T-helper 1 cell treated with Interleukin-12 subunit alpha and Interleukin-12 subunit beta and Interleukin-4 antibody, amounts not matched to agents 30 μg/mL and 1 μg/mL, for 36 hours (primary cell): ENCODE data around the gene ISYNA1.

Source experiments
- H3K27ac Mint-ChIP-seq: one replicate; pipeline ENCODE4 v1.8.0; 2021; ENCODE audit warnings: mild to moderate bottlenecking, mixed read lengths
- H3K27me3 Mint-ChIP-seq: one replicate; pipeline ENCODE4 v1.8.0; 2021; ENCODE audit warnings: low read depth, mixed read lengths
- H3K36me3 Mint-ChIP-seq: one replicate; pipeline ENCODE4 v1.8.0; 2021; ENCODE audit warnings: low read depth, mixed read lengths
- H3K4me1 Mint-ChIP-seq: one replicate; pipeline ENCODE4 v1.8.0; 2021; ENCODE audit warnings: low read depth, mixed read lengths
- H3K4me3 Mint-ChIP-seq: one replicate; pipeline ENCODE4 v1.8.0; 2021; ENCODE audit warnings: mild to moderate bottlenecking, moderate library complexity, mixed read lengths
- H3K9me3 Mint-ChIP-seq: one replicate; pipeline ENCODE4 v1.8.0; 2021; ENCODE audit warnings: mixed read lengths

Gene ISYNA1

GRCh38 chr19:18396471-18397241, 41.3 kb downstream of the ISYNA1 start:
- H3K4me3 Mint-ChIP-seq: no peak overlapping the region
- H3K4me1 Mint-ChIP-seq: peaks cover 4% of the 10 kb centered on the region
- peaks cover 31% of the 10 kb centered on the region for H3K27me3 Mint-ChIP-seq
- H3K27ac Mint-ChIP-seq: no peak overlapping the region
- H3K9me3 Mint-ChIP-seq: no peaks in the 10 kb centered on the region
- no peaks in the 10 kb centered on the region for H3K36me3 Mint-ChIP-seq

- Mint-ChIP-seq H3K4me1 (peaks cover 2% of the 10 kb centered on the region), H3K27ac (no peak overlapping the region)
Measured at GRCh38 chr19:18393836-18394235, 44.1 kb downstream of the ISYNA1 start.

GRCh38 chr19:18392926-18393325, 45.0 kb downstream of the ISYNA1 start:
- Mint-ChIP-seq H3K36me3 (no peaks in the 10 kb centered on the region), H3K4me1 (peaks cover 2% of the 10 kb centered on the region), H3K27ac (no peak overlapping the region), H3K27me3 (peaks cover 55% of the 10 kb centered on the region), H3K4me3 (no peak overlapping the region), H3K9me3 (no peaks in the 10 kb centered on the region)

More at GRCh38 chr19:18393836-18394235, 44.1 kb downstream of the ISYNA1 start:
- Mint-ChIP-seq H3K9me3 (no peaks in the 10 kb centered on the region), H3K36me3 (no peaks in the 10 kb centered on the region), H3K27me3 (peaks cover 52% of the 10 kb centered on the region), H3K4me3 (no peak overlapping the region)

- no peak overlapping the region for H3K4me3 Mint-ChIP-seq
- H3K4me1 Mint-ChIP-seq: peaks cover 6% of the 10 kb centered on the region
- no peak overlapping the region for H3K27ac Mint-ChIP-seq
- peaks cover 56% of the 10 kb centered on the region for H3K27me3 Mint-ChIP-seq
- H3K9me3 Mint-ChIP-seq: no peaks in the 10 kb centered on the region
- no peaks in the 10 kb centered on the region for H3K36me3 Mint-ChIP-seq
Measured at GRCh38 chr19:18392417-18392816, 45.5 kb downstream of the ISYNA1 start.

GRCh38 chr19:18391509-18392075, 46.3 kb downstream of the ISYNA1 start:
- Mint-ChIP-seq H3K36me3 (no peaks in the 10 kb centered on the region), H3K4me3 (no peak overlapping the region), H3K9me3 (no peaks in the 10 kb centered on the region), H3K27me3 (peaks cover 59% of the 10 kb centered on the region), H3K27ac (no peak overlapping the region), H3K4me1 (peaks cover 8% of the 10 kb centered on the region)

- H3K36me3 Mint-ChIP-seq: no peaks in the 10 kb centered on the region
- H3K4me3 Mint-ChIP-seq: no peak overlapping the region
- H3K27me3 Mint-ChIP-seq: peaks cover 65% of the 10 kb centered on the region
- peaks cover 8% of the 10 kb centered on the region for H3K4me1 Mint-ChIP-seq
- no peaks in the 10 kb centered on the region for H3K9me3 Mint-ChIP-seq
- H3K27ac Mint-ChIP-seq: no peak overlapping the region
Measured at GRCh38 chr19:18390065-18390907, 47.6 kb downstream of the ISYNA1 start.

GRCh38 chr19:18389726-18390064, 48.2 kb downstream of the ISYNA1 start:
- H3K27me3 Mint-ChIP-seq: peaks cover 67% of the 10 kb centered on the region
- H3K4me3 Mint-ChIP-seq: peak overlapping the region; percentile 14
- H3K36me3 Mint-ChIP-seq: no peaks in the 10 kb centered on the region
- peaks cover 8% of the 10 kb centered on the region for H3K4me1 Mint-ChIP-seq
- no peak overlapping the region for H3K27ac Mint-ChIP-seq
- no peaks in the 10 kb centered on the region for H3K9me3 Mint-ChIP-seq

- no peaks in the 10 kb centered on the region for H3K9me3 Mint-ChIP-seq
- no peak overlapping the region for H3K27ac Mint-ChIP-seq
- peak overlapping the region; percentile 21 for H3K4me3 Mint-ChIP-seq
- H3K4me1 Mint-ChIP-seq: peaks cover 8% of the 10 kb centered on the region
- H3K27me3 Mint-ChIP-seq: peaks cover 64% of the 10 kb centered on the region
- H3K36me3 Mint-ChIP-seq: no peaks in the 10 kb centered on the region
Measured at GRCh38 chr19:18388960-18389725, 48.8 kb downstream of the ISYNA1 start.

GRCh38 chr19:18388100-18388959, 49.6 kb downstream of the ISYNA1 start:
- no peaks in the 10 kb centered on the region for H3K36me3 Mint-ChIP-seq
- no peaks in the 10 kb centered on the region for H3K9me3 Mint-ChIP-seq
- peaks cover 64% of the 10 kb centered on the region for H3K27me3 Mint-ChIP-seq
- H3K4me3 Mint-ChIP-seq: peak overlapping the region; percentile 56
- H3K27ac Mint-ChIP-seq: no peak overlapping the region
- H3K4me1 Mint-ChIP-seq: peaks cover 8% of the 10 kb centered on the region

- no peaks in the 10 kb centered on the region for H3K36me3 Mint-ChIP-seq
- H3K4me1 Mint-ChIP-seq: peaks cover 8% of the 10 kb centered on the region
- peaks cover 56% of the 10 kb centered on the region for H3K27me3 Mint-ChIP-seq
- no peak overlapping the region for H3K4me3 Mint-ChIP-seq
- no peak overlapping the region for H3K27ac Mint-ChIP-seq
- no peaks in the 10 kb centered on the region for H3K9me3 Mint-ChIP-seq
Measured at GRCh38 chr19:18386543-18387271, 51.2 kb downstream of the ISYNA1 start.

GRCh38 chr19:18385675-18386542, 52.0 kb downstream of the ISYNA1 start, which contains the start of gene GDF15:
TSS of gene GDF15 (plus strand) at chr19:18386158. CDS start at chr19:18386190, 32 bp downstream.
- Mint-ChIP-seq H3K9me3 (no peaks in the 10 kb centered on the region), H3K27me3 (peaks cover 55% of the 10 kb centered on the region)

GRCh38 chr19:18385359-18385674, 52.6 kb downstream of the ISYNA1 start:
- H3K9me3 Mint-ChIP-seq: no peaks in the 10 kb centered on the region
- no peaks in the 10 kb centered on the region for H3K36me3 Mint-ChIP-seq
- H3K4me1 Mint-ChIP-seq: peaks cover 8% of the 10 kb centered on the region
- H3K4me3 Mint-ChIP-seq: no peak overlapping the region
- H3K27me3 Mint-ChIP-seq: peaks cover 49% of the 10 kb centered on the region
- H3K27ac Mint-ChIP-seq: no peak overlapping the region

More at GRCh38 chr19:18385675-18386542, 52.0 kb downstream of the ISYNA1 start, which contains the start of gene GDF15:
- H3K36me3 Mint-ChIP-seq: no peaks in the 10 kb centered on the region
- H3K27ac Mint-ChIP-seq: no peak within 1 kb of the TSS
- no peak within 1 kb of the TSS for H3K4me3 Mint-ChIP-seq
- H3K4me1 Mint-ChIP-seq: peaks cover 8% of the 10 kb centered on the region
